GM18507 (cell line): ENCODE measurements around the gene DLG4.

Experiments used
- DNase-seq: peaks from one replicate; pipeline ENCODE4 v3.0.0; 2011; ENCODE audit warnings: low read depth; ENCODE audit not compliant: insufficient read length; ENCODE audit errors: extremely low spot score
- FAIRE-seq: peaks from 2 replicates; lab custom pipeline; 2011; peaks lifted over from hg19 to GRCh38; lab: Jason Lieb, UNC

The DLG4 gene

GRCh38 chr17:7218758-7219157 is 878 bp downstream of the DLG4 start:
- DNase-seq (no peak), FAIRE-seq (no peak)

DNA sequence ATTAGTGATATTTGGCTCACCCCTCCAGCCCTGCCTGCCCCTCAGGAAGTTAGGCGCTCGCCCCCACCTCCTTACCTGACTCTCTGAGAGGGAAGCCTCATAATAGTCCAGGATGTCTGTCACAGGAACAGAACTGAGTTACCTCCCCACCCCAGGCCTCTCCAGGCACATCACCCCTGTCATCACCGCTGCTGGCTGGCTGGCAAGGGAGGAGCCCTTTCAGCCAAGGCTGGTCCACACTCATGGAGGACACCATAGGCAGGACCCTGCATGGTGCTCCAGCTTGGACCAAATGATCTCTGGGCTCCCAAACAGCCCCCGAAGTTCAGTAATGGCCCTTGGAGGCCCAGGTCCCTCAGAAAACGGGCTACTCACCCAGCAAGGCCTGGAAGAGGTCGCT is 1.5 kb downstream of the DLG4 start:
- FAIRE-seq (no peak), DNase-seq (no peak)

- FAIRE-seq: no peak
- no peak for DNase-seq
Observed at GRCh38 chr17:7217113-7217987, 2.3 kb downstream of the DLG4 start.

DNA sequence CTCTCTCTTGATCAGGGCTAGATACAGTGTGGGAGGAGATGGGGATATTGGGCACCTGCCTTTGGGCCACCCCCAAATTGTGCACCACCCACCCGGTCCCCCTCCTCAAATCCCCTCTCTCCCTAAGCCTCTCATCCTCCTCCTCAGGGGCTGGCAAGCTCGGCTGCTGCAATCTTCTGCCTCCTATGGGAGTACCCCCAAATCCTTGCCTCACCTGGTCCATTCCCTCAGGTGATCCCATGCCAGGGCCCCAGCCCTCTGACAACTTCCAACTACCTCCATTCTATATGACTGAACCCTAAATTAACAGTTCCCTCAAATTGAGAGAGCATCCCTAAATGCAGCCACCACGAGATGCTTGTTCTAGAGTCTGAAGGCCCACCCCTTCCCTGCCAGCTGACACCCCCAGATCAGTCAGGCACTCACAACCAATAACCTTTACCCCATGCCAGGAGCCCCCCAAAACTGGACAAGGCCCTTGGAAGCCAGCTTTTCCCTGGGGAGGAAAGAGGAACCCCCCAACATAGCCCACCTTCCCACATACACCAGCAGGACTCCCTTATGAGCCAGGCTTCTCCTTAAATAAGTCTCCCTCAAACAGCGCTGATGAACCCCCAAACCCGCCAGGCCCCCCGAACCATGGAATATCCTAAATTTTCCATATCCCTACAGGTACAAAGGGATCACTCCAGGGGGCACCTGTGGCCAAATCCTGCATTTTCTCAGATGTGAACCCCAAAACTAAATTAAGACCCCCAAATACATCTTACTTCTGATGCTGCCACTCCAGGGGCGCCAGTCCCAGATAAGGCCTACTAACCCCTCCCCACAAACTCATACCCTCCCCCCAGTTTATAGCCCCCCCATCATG is 3.2 kb downstream of the DLG4 start:
- no peak for DNase-seq
- FAIRE-seq: no peak

- FAIRE-seq: no peak
- DNase-seq: no peak
Observed at GRCh38 chr17:7215652-7216180, 3.9 kb downstream of the DLG4 start.

DNA sequence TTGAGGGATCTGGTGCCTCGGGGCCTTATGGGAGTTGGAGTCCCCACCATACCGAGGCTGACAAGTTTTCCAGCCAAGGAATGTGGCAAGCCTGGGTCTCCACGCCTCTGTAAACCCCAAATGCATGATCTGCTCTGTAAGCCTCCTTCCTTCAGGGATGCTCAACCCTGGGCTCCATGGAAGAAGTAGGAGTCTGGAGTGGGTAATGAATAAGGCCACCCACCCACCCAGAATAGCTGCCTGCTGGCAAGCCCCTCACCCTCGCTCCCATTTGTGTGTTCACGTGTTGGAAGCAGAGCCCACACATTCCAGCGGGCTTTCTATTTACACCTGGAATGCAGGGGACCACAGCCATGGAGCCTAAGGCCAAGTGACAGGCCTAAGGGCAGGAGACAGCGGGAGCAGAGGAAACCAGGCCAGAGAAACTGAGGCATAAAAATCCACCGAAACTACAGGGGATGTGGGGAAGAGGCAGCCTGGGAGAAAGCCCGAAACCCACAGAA is 4.4 kb downstream of the DLG4 start:
- DNase-seq (no peak), FAIRE-seq (no peak)

DNA sequence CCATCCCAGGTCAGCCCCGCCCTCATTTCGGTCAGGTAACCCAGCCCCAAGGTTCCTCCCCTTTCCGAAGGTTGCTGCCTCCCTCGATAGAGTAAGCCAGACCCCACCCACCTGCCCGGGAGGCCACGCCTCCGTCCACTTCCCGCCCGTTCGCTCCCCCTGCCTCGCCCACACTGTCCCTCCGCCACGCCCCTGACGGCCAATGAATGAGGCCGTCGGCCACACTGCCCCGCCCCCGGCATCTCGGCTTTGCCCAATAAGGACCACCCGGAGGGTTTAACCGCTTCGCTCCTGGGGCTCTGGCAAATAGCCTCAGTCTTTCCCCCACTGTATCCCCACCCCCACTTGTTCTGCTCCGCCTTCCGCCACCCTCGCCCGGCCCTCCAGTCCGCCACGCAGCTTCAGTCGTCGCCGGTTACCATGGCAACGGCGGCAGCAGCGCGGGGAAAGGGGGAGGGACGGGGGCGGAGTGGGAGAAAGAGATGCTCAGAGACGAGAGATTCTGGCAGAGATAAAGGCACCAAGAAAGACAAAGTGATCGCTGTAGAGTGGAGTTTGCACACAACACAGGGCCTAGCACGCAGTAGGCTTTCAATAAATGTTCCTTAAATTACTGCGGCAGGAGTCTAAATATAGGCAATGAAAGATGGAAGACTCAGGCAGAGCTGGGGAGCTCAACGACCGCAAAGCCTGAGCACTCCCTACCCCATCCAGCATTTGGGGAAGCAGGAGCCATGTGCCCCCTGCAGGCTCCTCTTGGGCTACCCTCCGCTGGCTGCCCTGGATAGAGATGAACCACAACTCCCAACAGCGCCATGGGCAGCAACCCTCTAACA is 5.1 kb downstream of the DLG4 start:
- FAIRE-seq (peak; percentile 100), DNase-seq (peak; percentile 96)

DNA sequence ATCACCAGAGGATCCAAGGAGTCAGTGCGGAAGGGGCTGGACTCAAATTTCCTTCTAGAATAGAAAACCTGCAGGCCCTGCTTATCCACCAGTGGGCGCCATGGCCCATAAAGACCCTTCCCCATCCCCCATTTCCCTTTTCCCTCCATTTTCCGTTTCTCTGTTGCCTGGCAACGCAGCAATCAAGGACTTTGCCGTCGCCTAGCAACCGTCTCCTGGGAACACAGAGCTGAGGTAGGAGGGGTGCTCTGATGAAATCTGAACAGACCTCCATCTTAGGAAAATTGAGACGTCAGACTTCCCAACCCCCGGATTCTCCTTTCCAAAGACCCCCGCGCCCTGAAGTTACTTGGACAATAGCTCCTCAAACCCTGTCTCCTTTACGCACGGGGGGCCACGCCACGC is 5.7 kb downstream of the DLG4 start:
- DNase-seq (no peak), FAIRE-seq (no peak)

DNA sequence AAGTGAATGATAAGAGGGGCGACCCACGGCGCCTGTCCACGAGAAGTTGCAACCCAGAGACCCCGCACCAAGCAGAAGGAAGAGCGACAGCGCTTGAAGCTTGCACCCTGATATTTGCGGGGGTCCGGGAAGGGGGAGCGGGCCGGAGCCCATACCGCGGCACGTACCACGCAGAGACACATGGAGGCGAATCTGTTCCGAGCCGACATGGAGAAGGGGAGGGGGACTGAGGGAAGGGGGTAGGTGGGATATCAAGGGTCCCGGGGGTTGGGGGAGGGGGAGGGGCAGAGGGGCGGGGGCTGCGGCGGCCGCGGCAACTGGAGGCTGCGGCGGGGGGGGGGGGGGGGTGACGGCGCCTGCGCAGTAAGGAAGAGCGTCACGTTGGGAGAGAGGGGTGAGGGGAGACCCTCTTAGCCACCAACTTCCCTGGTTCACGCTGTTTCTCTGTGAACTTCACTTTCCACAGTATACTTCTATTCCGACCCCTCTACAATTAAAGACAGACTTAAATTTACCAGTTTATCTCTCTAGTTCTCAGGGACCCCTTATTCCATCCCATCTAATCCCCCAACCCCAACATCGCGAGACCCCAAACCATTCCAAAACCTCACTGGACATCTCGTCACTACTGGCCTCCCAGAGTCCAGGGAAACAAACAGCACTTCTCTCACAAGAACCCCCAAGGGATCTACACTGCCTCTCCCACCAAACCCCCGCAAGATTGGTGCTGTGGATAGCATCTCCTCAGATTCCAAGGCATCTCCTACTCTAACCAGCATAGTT is 8.0 kb downstream of the DLG4 start:
- FAIRE-seq (no peak), DNase-seq (no peak)

- no peak for DNase-seq
- no peak for FAIRE-seq
Observed at GRCh38 chr17:7208754-7209460, 10.7 kb downstream of the DLG4 start.

GRCh38 chr17:7208027-7208571 is 11.5 kb downstream of the DLG4 start:
- DNase-seq (no peak), FAIRE-seq (no peak)

GRCh38 chr17:7207120-7208001 is 12.3 kb downstream of the DLG4 start:
- no peak for DNase-seq
- FAIRE-seq: no peak

DNA sequence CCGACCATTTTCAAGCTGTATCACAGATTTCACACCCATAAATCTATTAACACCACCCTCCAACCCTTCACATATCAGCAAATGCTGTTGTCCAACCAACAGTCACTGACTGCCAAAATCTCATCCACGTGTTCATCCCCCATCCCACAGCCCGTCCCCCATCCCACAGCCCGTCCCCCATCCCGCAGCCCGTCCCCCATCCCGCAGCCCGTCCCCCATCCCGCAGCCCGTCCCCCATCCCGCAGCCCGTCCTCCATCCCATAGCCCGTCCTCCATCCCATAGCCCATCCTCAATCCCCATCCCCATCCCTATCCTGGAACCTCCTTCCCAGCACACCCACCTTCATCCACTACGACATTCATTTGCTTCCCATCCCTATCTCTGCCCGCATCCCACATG is 14.1 kb downstream of the DLG4 start:
- FAIRE-seq: no peak
- DNase-seq: no peak

DNA sequence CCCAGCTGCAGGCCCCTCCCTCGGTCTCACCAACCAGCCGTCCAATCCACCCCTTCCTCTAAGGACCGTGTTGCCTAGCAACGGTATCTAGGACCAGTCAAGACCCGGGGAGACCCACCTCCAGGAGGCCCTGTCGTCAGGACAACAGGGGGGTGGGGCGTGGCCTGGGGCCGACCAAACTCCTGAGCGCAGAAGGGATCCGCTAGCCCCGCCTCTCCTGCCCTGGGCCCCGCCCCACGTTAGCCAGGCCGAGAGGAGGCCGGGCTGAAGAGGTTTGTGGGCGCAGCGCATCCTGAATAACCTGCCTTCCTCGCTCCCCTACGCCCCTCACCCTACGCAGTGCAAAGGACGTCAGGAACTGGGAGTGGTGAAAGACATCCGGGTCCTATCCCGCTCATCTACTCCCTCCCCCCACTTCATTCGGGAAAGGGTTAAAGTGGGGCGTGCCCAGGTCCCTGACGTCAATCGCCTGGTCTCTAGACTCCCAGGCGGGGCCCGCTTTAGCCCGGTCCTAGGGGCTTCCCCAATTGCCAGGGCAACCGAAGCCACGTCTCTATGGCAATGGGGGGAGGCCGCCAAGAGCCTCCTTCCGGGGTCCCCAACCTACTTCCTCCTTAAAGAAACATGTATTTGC is 14.7 kb downstream of the DLG4 start:
- FAIRE-seq: peak; percentile 96
- peak; percentile 94 for DNase-seq

DNA sequence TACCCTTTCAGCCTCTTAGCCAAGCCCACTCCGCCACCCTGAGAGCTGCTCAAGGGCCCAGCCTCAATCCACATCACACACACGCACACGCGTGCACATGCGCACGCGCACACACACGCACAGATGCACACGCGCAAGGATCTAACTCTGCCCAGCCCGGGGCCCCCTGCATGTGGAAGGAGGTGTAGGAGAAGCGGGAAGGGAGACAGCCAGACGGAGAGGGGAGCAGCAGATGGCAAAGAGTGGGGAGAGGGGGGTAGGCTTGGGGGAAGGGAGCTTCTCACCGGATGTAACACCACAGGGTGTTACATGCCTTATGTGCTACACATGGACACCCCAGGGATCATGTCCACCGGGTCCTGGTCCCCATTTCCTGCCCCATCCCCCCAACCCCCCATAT is 15.3 kb downstream of the DLG4 start:
- DNase-seq: no peak
- FAIRE-seq: no peak

DNA sequence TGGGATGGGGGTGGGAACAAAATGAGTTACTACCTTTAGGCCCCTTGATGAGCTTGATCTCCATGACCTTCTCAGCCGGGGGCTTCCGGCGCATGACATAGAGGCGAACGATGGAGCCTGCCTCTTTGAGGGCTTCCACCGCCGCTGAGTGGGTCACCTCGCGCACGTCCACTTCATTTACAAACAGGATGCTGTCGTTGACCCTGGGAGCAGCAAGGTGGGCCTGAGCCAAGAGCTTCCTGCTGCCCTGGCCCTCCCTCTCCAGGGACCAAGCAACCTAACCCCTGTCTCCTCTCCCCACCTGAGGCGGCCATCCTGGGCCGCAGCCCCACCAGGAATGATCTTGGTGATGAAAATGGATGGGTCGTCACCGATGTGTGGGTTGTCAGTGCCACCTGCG is 16.2 kb downstream of the DLG4 start:
- no peak for FAIRE-seq
- no peak for DNase-seq
